ENCODE data around the gene CAPN7. TPM values are rescaled to one million over a fixed set of nuclear protein-coding genes. Genes with fewer than 3 reads are reported as not detected.
"Not testable (repeated sequence)": the region's sequence is repeated elsewhere in the genome, so short reads cannot be mapped to it uniquely, and the experiment has no call there.

CAPN7 gene
- 45.7 TPM for total RNA-seq

DNA sequence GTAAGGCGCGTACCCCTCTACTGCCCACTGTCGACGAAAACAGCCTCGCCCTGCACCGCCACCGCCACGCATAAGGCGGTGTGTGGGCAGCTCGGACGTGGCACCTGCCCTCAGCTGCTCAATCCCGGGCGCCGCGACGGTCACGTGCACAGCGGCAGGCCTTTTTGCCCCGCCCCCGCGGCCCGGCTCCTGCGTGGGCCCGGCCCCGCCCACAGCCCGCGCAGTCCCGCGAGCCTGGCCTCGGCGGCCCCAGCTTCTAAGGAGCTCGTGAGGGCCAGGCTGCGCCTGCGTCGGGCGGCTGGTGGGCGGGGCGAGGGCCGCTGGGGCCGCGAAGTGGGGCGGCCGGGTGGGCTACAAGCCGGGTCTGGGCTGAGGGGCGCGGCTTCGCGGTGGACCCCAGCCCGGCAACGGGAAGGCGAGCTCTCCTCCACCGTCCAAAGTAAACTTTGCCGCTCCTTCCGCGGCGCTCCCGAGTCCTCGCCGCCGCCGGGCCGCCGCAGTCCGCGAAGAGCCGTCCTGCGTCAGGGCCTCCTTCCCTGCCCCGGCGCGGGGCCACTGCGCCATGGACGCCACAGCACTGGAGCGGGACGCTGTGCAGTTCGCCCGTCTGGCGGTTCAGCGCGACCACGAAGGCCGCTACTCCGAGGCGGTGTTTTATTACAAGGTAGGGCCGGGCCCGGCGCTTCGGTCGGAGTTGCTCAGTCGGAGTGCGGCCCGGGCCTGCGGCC is at the start of gene CAPN7:
TSS of gene CAPN7 (plus strand) at position 313 of the 728 bp plus-strand sequence. CDS start at position 563, 250 bp downstream.
- DNase-seq (ENCODE audit: low spot score in 2 of 2) (peak; percentile 95), FAIRE-seq (no peak)

GRCh38 chr3:15157441-15157840 is 48.6 kb upstream of the CAPN7 start:
- DNase-seq (ENCODE audit: low spot score in 2 of 2), result no peak
- no peak for FAIRE-seq

DNA sequence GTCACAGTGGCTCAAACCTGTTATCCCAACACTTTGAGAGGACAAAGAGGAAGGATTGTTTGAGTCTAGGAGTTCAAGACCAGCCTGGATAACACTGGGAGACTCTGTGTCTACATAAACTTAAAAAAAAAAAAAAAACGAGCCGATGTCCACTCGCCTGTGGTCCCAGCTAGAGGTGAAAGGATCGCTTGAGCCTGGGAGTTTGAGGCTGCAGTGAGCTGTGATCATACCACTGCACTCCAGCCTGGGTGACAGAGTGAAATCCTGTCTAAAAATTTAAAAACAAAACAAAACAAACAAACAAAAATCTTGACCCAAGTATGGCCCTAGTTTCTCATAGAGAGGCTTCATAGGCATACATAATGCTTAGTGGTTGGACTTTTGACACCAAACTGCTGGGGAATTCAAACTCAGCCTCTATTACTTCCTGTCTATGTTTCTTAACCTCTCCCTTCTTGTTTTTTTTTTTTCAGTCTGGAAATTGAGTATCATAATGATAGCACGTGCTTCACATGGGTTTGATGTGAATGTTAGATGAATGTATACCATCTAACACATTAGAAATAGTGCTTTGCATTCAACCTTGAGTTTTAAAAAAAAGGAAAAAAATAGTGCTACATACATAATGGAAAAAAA is 46.4 kb upstream of the CAPN7 start:
- FAIRE-seq, result no peak
- DNase-seq (ENCODE audit: low spot score in 2 of 2), result no peak

DNA sequence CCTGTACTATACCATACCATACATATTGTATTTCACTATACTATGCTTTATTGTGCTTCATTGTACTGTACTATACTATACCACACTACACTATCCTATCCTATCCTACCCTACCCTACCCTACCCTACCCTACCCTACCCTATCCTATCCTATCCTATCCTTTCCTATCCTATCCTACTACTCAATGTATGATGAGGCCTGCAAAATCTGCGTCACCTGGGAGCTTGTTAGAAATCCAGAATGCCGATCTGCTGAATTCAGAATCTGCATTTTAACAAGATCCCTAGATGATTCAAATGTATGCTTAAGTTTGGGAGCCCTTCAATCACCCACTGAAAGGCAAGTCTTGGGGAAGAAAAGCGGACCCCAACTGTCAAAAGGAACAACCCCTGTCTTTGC is 45.4 kb upstream of the CAPN7 start:
- DNase-seq (ENCODE audit: low spot score in 2 of 2) (no peak), FAIRE-seq (no peak)

GRCh38 chr3:15161133-15161532 is 44.9 kb upstream of the CAPN7 start:
- no peak for DNase-seq (ENCODE audit: low spot score in 2 of 2)
- FAIRE-seq, result no peak

DNA sequence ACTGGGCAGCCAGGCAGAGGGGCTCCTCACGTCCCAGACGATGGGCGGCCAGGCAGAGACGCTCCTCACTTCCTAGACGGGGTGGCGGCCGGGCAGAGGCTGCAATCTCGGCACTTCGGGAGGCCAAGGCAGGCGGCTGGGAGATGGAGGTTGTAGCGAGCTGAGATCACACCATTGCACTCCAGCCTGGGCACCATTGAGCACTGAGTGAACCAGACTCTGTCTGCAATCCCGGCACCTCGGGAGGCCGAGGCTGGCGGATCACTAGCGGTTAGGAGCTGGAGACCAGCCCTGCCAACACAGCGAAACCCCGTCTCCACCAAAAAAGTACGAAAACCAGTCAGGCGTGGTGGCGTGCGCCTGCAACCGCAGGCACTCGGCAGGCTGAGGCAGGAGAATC is 42.4 kb upstream of the CAPN7 start:
- not testable (repeated sequence) for FAIRE-seq; DNase-seq (ENCODE audit: low spot score in 2 of 2)

GRCh38 chr3:15164340-15164739 is 41.7 kb upstream of the CAPN7 start:
- no peak for FAIRE-seq

GRCh38 chr3:15165061-15165460 is 41.0 kb upstream of the CAPN7 start:
- DNase-seq (ENCODE audit: low spot score in 2 of 2) (no peak), FAIRE-seq (no peak)

More at GRCh38 chr3:15164340-15164739, 41.7 kb upstream of the CAPN7 start:
- DNase-seq (ENCODE audit: low spot score in 2 of 2), result no peak

DNA sequence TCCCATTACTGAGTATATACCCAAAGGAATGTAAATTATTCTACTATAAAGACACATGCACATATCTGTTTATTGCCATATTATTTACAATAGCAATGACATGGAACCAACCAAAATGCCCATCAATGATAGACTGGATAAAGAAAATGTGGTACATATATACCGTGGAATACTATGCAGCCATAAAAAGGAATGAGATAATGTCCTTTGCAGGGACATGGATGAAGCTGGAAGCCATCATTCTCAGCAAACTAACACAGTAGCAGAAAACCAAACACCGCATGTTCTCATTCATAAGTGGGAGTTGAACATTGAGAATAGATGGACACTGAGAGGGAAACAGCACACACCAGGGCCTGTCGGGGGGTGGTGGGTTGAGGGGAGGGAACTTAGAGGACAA is 39.7 kb upstream of the CAPN7 start:
- DNase-seq (ENCODE audit: low spot score in 2 of 2); FAIRE-seq: not testable (repeated sequence)

DNA sequence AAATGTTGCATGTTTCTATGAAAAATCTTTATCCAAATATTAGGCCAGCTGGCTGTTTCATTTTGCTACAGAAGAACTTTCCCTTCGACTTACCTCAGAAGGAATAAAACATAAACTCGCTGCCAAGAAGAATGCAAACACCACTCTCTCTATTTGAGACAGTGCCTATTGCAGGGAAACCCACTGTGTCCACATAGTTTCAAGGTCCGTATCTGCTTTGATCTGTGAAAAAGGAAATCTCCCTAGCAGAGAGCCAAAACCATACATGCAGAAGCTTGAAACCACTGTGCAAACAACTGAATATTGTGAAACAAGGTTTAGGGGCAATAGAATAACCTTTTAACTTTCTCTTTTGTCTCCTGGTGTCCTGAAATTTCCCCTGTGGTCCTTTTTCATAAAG is 35.0 kb upstream of the CAPN7 start:
- DNase-seq (ENCODE audit: low spot score in 2 of 2) (no peak), FAIRE-seq (no peak)

- FAIRE-seq, result no peak
- no peak for DNase-seq (ENCODE audit: low spot score in 2 of 2)
Observed at GRCh38 chr3:15172806-15173205, 33.2 kb upstream of the CAPN7 start.

GRCh38 chr3:15174953-15175352 is 31.1 kb upstream of the CAPN7 start:
- no peak for DNase-seq (ENCODE audit: low spot score in 2 of 2)
- FAIRE-seq, result no peak

GRCh38 chr3:15175605-15176004 is 30.4 kb upstream of the CAPN7 start:
- DNase-seq (ENCODE audit: low spot score in 2 of 2) (no peak), FAIRE-seq (no peak)

DNA sequence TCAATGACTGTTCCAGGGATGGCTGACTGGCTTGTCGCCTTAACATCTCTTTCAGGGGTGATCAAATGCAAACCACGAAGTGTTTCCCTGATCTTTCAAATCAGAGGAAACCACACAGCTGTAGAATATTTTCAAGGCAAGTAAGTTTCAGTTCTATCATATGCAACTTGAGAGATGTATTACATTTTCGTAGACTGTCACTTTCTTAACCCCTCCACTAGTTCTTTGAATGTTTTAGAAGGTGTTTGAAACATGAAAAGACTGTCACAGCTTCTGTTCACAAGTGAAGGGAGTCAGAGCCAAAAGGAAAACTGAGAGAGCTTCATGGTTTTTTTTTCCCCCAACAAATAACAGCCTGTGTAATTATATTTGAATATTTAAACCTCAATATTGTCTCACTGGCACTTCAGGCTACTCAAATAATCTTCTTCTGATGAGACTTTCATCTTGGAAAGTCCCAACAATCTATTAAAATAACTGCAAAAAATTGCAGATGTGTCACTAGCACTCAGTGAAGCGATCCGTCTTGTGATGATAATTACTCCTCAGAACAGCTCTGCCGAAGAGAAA is 25.9 kb upstream of the CAPN7 start:
- no peak for DNase-seq (ENCODE audit: low spot score in 2 of 2)
- no peak for FAIRE-seq

- DNase-seq (ENCODE audit: low spot score in 2 of 2) (no peak), FAIRE-seq (no peak)
Observed at GRCh38 chr3:15181511-15181910, 24.5 kb upstream of the CAPN7 start.

GRCh38 chr3:15181963-15182362 is 24.1 kb upstream of the CAPN7 start:
- FAIRE-seq (no peak), DNase-seq (ENCODE audit: low spot score in 2 of 2) (no peak)

- FAIRE-seq, result no peak
- no peak for DNase-seq (ENCODE audit: low spot score in 2 of 2)
Observed at GRCh38 chr3:15183011-15183410, 23.0 kb upstream of the CAPN7 start.

DNA sequence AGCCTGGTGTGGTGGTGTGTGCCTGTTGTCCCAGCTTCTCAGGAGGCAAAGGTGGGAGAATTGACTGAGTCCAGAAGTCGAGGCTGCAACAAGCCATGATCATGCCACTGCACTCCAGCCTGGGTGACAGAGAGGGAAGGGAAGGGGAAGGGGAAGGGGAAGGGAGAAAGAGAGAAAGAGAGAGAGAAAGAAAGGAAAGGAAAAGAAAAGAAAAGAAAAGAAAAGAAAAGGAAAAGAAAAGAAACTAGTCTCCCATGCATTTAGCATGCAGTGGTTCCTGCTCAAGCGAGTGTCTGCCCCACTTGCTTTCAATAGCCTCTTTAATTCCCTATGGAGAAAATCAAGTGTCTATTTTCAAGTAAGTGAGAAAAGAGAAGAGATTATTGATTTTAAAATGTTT is 20.6 kb upstream of the CAPN7 start:
- FAIRE-seq (no peak), DNase-seq (ENCODE audit: low spot score in 2 of 2) (no peak)

- no peak for DNase-seq (ENCODE audit: low spot score in 2 of 2)
- FAIRE-seq, result no peak
Observed at GRCh38 chr3:15186101-15186476, 20.0 kb upstream of the CAPN7 start.

GRCh38 chr3:15186477-15187164 is 19.4 kb upstream of the CAPN7 start:
- DNase-seq (ENCODE audit: low spot score in 2 of 2); FAIRE-seq: not testable (repeated sequence)

- FAIRE-seq (no peak), DNase-seq (ENCODE audit: low spot score in 2 of 2) (no peak)
Observed at GRCh38 chr3:15197340-15198029, 8.6 kb upstream of the CAPN7 start.

All from frontal cortex (tissue), 4 donors.